Hypothalamus (tissue), 51 donors: ENCODE results near the gene QSOX2.

ENCODE experiments used
- DNase-seq, 51 donors: peaks; one replicate each; lab custom pipeline; 2025; lab: John Stamatoyannopoulos, UW

QSOX2 gene

GRCh38 chr9:136226680-136227407 lies 18.8 kb downstream of the QSOX2 start:
- DNase-seq: no peak

- DNase-seq: peak in 8 of 51 donors; percentile 6 to 26 (median 19)
Measured at GRCh38 chr9:136225748-136226679, 19.6 kb downstream of the QSOX2 start.

GRCh38 chr9:136225366-136225747 lies 20.3 kb downstream of the QSOX2 start:
- no peak for DNase-seq

- no peak for DNase-seq
Measured at GRCh38 chr9:136223871-136224640, 21.6 kb downstream of the QSOX2 start.

GRCh38 chr9:136222906-136223285 lies 22.7 kb downstream of the QSOX2 start:
- no peak for DNase-seq

GRCh38 chr9:136222166-136222905 lies 23.3 kb downstream of the QSOX2 start:
- DNase-seq: no peak

GRCh38 chr9:136220017-136220729 lies 25.4 kb downstream of the QSOX2 start:
- no peak for DNase-seq

GRCh38 chr9:136219276-136219675 lies 26.3 kb downstream of the QSOX2 start:
- DNase-seq: no peak

- no peak for DNase-seq
Measured at GRCh38 chr9:136218673-136219072, 26.9 kb downstream of the QSOX2 start.

- DNase-seq: no peak
Measured at GRCh38 chr9:136218271-136218670, 27.3 kb downstream of the QSOX2 start.

GRCh38 chr9:136216541-136217244 lies 28.9 kb downstream of the QSOX2 start:
- no peak for DNase-seq

- no peak for DNase-seq
Measured at GRCh38 chr9:136213733-136214132, 31.9 kb downstream of the QSOX2 start.

GRCh38 chr9:136212345-136212950 lies 33.2 kb downstream of the QSOX2 start:
- no peak for DNase-seq

- no peak for DNase-seq
Measured at GRCh38 chr9:136211441-136212344, 33.9 kb downstream of the QSOX2 start.

GRCh38 chr9:136211006-136211405 lies 34.6 kb downstream of the QSOX2 start:
- DNase-seq: no peak

GRCh38 chr9:136210276-136210675 lies 35.3 kb downstream of the QSOX2 start:
- DNase-seq: no peak

GRCh38 chr9:136209786-136210185 lies 35.8 kb downstream of the QSOX2 start:
- no peak for DNase-seq

- DNase-seq: no peak
Measured at GRCh38 chr9:136209232-136209631, 36.4 kb downstream of the QSOX2 start.
